Measurements from ENCODE around the gene GLS. TPM values are rescaled to one million over a fixed set of nuclear protein-coding genes. Genes with fewer than 3 reads are reported as not detected.

GLS gene
- total RNA-seq, 4 donors from 2014 or later: 111 to 235 (median 146) TPM

- no peak for TF ChIP-seq CTCF (IDR thresholded peaks at IDR 0.05)
- ATAC-seq (ENCODE audit: low FRiP score) (no peak), DNase-seq (ENCODE audit: low spot score) (no peak)
Observed at GRCh38 chr2:190930411-190930810, 49.8 kb downstream of the GLS start.

- no peak for DNase-seq (ENCODE audit: low spot score)
- ATAC-seq (ENCODE audit: low FRiP score): no peak
- TF ChIP-seq CTCF (IDR thresholded peaks at IDR 0.05): no peak
Observed at GRCh38 chr2:190932514-190932913, 51.9 kb downstream of the GLS start.

- ATAC-seq (ENCODE audit: low FRiP score) (no peak), DNase-seq (ENCODE audit: low spot score) (no peak)
- no peak for TF ChIP-seq CTCF (IDR thresholded peaks at IDR 0.05)
Observed at GRCh38 chr2:190933361-190933760, 52.7 kb downstream of the GLS start.

- ATAC-seq (ENCODE audit: low FRiP score) (no peak), DNase-seq (ENCODE audit: low spot score) (no peak)
- TF ChIP-seq CTCF (IDR thresholded peaks at IDR 0.05): no peak
Observed at GRCh38 chr2:190935054-190935453, 54.4 kb downstream of the GLS start.

- no peak for DNase-seq (ENCODE audit: low spot score)
- no peak for TF ChIP-seq CTCF (IDR thresholded peaks at IDR 0.05)
- ATAC-seq (ENCODE audit: low FRiP score): no peak
Observed at GRCh38 chr2:190938771-190939335, 58.2 kb downstream of the GLS start.

GRCh38 chr2:190940454-190940853 is 59.8 kb downstream of the GLS start:
- TF ChIP-seq CTCF (IDR thresholded peaks at IDR 0.05): no peak
- ATAC-seq (ENCODE audit: low FRiP score) (no peak), DNase-seq (ENCODE audit: low spot score) (no peak)

- DNase-seq (ENCODE audit: low spot score) (no peak), ATAC-seq (ENCODE audit: low FRiP score) (no peak)
- TF ChIP-seq CTCF (IDR thresholded peaks at IDR 0.05): no peak
Observed at GRCh38 chr2:190941571-190941970, 61.0 kb downstream of the GLS start.

Measured in omental fat pad (tissue), 4 donors.